NCI-H128 (cell line): ENCODE data around the gene AQP1.

ENCODE experiments used
- DNase-seq: peaks from one replicate; lab custom pipeline; 2025; ENCODE audit not compliant: unreplicated experiment; lab: John Stamatoyannopoulos, UW

The AQP1 gene

DNA sequence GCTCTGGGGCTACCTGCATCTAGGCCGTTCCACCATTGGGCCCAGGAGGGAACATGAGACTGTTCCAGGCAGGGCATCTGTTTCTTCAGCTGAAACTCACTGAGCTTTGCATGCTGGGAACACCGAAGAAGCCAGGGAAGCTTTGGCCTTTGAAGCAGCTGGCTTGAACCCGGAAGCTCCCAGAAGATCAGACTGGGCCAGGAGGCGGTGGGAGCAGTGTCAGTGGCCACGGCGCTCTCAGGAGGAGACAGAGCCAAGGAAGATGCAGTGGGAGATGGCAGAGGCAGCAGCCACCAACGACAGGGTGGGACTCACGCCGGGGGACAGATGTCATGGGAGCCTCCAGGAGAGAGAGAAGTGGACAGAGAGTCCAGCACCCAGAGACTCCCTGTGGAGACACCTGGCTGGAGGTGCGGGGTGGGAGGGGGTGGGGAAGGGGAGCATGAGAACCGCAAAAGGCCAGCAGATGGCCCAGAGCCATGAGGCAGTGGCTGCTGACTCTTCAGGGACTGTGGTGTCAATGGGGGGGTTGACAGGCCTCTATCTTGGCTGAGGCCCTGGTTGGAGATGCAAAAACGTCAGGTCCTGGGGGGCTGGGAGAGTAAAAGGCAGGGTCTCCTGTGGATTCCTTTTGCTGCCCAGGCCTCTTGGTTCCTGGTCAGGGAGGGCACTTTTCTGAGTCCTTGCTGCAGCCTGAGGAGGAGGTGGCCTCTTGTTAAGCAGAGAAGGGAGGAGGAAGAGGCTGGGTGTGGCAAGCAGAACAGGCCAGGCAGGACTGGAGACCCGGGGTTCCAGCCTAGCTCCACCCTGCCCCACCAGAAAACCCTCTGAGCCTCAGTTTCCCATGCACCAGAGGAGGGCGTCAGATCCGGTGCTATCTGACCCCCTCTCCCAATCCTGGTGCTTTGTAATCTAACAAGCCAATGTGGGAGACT, 6.3 kb upstream of the AQP1 start:
- DNase-seq, result no peak

DNA sequence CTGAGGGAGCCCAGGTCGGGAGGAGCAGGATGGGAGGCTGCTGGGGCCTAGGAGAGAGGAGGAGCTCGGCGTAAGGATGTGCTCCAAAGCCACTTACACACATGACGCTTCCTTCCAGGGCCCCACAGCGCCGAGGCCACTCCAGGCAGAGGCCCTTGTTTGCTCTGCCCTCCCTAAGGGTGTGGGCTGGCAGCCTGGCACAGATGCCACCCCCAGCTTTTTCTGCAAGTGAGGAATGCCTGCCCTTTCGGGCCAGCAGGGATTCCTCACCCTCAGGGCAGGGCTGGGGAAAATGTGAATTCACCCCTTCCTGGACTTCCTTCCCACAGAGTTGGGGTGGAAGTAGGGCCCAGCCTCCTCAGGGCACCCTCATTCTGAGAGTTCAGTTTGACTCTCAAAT, 5.6 kb upstream of the AQP1 start:
- no peak for DNase-seq

DNA sequence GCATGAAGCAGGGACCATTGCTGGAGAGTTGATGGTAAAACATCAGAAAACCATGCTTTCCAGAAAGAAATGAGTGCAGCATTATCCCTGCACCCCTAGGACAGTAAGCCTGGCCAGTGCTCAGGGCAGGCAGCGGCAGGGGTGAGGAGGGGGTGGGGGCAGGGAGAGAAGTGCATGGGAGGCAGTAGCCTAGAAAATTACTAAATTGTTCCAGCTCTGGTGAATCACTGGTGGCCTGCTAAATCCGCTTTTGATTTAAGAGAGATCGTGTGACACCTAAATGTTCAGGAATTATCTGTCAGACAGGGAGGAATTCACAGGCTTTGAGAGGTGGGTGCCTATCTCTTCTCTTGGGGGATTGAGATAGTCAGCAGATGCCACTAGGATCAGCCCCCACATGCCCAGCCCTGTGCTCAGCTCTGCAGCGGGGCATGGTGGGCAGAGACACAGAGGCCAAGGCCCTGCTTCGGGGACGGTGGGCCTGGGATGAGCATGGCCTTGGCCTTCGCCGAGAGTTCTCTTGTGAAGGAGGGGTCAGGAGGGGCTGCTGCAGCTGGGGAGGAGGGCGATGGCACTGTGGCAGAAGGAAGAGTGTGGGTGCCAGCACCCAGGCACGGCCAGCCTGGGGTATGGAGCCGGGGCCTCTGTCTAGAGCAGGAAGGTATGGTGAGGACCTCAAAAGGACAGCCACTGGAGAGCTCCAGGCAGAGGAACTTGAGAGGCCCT, 5.0 kb upstream of the AQP1 start:
- DNase-seq, result no peak

DNA sequence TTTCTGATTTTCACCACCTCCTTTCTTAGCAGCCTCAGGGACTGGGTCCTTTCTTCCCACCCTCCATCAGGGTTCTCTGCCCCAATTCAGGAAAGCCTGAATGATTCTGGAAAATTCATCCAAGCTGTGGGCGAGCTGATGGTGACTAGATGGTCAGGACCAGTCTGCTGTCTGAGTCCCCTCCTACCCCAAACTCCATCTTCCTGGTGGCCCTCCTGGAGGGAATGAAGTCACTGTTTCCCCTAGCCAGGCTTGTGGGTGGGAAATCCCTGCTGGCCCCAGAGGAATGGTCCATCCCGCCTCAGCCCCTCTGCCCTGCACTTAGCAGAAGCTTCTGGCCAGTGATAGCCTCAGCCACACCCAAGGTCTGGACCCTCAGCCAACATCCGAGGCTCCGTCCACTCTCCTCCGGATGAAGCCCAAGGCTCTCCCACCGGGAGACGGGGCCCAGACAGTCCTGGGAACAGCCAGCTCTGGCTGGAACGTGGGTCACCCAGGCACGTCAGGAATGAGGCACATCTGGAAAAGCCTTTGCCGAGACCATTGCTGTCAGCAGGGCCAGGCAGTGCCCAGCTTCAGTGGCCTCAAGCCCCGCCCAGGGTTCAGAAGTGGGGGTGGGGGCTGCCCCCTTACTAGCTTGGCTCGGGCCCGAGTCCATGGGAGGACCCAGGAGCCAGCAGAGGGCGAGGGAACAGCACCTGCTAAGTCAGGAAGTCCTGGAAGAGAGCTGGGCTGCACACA, 4.0 kb upstream of the AQP1 start:
- no peak for DNase-seq

DNA sequence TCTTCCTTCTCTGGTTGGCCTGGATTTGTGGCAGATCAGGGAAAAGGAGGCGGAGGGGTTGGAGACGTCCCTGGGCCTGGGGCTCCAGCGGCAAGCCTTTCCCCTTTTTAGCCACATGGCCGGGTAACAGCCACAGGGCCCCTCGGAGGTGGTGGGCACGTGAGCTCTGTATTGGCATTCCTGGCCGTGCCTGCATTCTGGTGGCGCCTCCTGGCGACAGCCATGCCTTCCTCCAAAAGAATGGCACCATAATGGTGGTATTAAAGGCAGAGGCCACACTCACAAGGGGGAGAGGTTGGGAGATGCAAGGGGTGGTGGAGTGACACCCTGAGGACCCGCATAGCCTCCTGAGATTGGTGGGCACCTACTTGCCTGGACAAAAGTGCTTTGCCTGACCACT, 3.0 kb upstream of the AQP1 start:
- no peak for DNase-seq

DNA sequence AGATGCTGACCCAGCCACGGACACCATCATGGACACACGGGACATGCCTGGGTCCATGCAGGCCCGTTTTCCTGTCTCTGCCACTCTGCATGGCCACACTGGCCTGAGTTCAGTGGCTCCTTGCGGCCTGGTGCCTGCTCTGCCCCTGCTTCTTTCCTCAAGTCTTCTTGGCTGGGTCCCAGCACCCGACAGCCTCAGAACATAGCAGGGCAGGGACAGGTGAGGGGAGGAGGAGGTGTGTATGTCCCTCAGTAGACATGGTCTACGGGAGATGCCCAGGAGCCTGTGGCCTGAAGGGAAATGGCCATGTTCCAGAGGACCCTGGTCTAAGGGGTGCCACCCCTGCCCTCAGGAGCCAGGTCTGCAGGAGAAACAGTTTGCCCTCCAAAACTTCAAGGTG, 2.2 kb upstream of the AQP1 start:
- DNase-seq, result no peak

DNA sequence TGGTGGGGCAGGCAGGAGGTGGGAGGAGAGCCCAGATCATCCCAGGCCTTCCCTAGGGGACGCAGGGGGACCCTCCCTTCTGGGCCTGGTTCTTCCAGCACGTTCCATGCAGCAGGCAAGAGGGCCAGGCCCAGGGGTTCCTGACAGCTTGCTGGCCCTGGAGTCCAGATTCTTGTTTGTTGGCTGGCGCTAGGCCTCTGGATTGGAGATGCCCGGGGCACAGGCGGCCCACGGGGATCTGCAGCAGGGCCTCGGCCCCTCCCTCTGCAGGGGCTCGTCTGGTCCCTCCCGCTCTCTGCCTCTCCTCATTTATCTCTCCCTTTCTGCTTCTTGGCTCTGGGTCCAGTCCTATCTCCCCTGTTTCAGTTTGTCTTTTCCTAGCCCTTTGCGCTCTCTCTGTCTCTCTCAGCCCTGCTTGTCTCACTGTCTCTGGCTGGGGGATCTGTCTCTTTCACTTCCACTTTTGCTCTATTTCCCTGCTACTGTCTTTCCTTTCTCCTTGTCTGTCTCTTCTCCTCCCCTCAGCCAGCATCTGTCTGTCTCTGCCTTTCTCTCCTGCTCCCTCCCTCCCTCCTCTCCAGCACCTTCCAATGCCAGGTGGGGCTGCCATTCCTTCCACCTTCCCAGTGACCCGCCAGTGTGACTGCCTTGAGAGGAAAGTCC, 1.1 kb upstream of the AQP1 start:
- DNase-seq, result no peak

DNA sequence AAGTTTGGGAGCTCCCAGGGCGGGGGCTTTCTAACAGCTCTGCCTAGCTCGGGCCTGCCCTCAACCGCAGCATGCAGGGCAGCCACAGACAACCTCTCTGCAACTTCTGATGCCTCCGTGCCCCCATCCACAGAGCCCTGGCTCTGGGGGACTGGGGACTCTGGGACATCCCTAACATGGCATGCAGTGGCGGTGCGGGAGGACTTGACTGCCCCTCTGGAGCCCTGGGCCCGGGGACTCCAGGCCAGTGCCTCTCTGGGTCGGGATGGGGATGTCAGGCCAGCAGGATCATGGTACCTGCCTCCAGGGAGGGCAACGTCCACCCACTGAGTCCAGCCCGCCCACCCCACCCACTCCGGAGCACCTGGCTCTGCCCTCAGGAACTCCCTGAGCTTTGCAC, 520 bp upstream of the AQP1 start:
- DNase-seq, result no peak

DNA sequence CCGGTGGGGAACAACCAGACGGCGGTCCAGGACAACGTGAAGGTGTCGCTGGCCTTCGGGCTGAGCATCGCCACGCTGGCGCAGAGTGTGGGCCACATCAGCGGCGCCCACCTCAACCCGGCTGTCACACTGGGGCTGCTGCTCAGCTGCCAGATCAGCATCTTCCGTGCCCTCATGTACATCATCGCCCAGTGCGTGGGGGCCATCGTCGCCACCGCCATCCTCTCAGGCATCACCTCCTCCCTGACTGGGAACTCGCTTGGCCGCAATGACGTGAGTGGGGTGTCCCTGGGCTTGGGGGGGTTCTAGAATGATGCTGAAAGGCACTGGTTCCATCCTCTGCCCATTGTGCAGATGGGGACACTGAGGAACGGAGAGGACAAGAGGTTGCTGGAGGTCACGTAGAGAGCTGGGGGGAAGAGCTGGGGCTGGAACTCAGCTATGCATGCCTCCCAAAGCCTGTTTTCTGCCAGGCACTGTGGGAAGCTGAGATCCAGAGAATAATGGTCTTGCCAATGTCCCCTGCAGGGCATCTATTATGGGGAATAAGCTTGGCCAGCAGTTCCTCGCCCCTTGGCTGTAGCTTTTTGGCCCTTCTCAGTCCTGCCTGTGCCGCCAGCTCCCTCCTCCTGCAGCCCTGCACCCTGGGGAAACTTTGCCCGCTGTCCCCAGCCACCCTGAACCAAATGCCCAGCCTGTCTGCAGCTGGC, 523 bp downstream of the AQP1 start:
- no peak for DNase-seq

DNA sequence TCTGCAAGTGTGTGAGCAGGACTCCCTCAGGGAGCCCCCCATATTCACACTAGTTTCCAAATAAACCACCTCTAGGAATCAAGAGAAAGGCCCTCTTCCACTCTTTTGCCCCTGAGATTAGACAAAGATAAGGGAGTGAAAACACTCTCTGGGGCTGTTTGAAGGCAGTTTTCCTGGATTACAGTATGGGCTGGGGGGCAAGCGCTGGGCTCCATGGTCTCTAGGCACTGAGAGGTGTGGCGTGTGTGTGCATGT, 1.0 kb downstream of the AQP1 start:
- DNase-seq, result no peak

DNA sequence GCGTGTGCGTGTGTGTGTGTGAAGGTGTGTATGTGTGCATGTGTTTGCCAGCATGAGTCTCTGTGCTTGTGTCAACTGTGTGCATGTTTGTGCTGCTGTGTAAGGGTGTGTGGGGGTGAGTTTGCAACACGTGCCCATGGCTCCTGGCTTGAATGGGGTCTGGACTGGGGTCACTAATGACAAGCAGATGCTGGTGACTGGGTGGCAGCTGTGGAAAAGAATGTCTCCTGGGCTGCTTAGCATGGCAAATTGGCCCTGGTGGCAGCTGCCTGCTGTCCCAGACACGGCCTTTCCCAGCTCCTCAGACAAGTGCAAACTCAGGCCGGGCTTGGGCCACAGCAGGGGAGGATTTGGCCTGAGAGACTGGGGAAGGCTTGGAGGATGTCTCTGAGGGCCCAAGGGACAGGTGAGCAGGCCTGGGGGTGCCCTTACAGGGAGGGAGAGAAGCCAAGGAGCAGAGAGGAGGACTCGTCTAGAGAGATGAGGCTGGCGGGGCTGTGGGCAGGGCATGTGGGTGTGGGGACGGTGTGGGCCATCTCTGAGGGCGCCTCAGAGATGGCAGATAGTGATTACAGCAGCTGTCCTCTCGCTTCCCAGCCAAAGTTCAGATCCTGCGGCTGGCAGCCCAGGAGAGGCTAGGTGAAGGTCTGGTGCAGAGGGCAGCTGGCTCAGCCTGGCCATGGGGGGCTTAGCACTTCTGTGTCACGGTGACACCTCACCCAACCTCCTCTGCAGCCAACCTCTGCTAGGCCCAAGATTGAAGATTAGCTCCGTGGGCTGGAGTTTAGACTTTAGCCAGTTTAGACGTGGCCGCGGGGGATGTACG, 1.5 kb downstream of the AQP1 start:
- no peak for DNase-seq

DNA sequence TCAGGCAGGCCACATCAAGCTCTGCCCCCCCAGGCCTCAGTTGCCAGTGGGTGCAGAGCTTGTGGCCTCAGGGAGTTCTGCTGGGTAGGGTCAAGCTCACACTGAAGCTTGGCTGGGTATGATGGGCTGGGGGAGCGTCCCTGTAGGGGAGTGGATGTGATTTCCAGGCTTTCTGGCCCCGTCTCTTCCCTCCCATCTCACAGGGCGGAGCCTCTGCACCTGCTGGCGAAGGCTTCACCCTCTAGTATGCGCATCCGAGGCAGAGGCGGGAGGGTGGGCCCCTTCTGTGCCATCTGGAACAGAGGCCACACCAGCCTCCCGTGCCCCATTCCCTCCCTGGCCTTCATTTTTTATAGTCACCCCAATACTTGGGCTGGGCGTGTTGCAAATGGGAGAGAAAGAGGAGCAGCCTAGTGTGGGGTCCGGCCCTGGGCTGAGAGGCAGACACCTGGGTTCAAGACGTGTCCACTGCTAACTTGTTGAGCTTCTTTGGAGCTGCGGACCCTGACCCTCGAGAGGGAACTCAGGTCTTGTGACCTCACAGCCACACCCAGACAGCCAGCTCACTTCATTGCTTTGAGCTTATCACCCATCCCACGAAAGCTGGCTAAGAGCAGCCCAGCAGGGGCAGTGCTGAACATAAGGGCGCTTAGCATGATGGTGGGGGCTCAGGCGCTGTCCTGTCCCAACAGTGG, 2.3 kb downstream of the AQP1 start:
- DNase-seq, result no peak

DNA sequence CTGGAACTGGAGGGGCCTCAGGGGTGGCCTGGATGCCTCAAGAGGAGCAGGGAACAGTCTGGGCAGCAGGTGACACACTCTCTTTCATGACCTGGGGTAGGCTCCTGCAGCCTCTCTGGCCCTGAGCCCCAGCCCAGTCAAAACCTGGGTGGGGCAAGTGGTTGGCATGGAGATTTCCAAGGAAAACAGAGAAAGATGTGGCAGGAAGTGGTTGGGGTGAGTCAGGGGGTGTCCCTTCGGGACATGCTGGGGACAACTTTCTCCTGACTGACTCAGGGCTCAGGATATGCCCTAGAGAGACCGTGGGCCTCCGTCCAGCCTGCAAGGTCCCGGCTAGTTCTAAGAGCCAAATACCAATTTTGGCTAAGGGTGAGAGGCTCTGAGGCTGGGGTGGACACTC, 2.9 kb downstream of the AQP1 start:
- no peak for DNase-seq

DNA sequence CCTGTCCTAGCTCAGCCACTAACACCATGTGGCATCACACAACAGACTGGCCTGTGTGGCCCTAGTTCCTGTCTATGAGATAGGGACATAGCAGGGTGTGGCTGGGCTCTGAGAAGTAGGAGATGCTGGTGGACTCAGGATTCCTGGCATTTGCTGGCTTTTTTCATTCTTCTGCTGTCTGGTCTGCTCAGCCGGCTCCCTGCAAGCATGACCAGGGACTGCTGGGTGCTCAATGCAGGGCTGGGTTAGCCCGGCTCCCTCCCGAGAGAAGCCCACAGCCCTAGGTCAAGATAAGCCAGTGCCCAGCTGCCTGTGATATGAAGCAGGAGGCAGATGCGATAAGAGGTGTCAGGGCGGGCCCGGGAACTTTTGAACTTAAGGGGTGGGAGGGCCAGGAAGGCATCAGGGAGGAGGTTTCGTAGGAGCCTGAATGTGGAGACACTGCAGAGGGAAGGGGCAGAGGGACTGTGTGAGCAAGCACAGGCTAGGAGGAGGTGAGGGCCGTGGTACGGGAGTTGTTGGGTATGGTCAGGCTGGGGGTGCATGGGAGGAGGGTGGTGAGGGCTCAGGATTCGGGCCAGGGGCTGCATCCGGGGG, 3.5 kb downstream of the AQP1 start:
- DNase-seq, result no peak

DNA sequence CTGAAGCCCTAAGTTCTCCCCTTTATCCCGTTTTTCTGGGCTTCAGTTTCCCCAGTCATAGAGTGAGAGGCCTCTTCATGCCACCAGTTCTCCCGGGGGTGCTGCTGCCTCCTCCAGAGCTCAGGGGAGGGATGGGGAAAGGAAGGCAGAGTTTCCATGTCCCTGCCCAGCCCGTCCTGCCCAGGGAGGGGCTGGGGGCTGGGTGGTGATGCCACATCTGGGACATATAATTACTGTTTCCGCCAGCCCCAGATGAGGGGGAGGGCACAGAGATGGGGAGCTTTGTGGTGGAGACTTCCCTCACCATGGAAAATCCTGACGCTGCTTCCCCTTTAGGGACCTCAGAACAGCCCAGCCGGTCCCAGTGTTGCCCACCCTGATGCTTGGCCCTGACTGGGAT, 4.1 kb downstream of the AQP1 start:
- DNase-seq, result no peak

DNA sequence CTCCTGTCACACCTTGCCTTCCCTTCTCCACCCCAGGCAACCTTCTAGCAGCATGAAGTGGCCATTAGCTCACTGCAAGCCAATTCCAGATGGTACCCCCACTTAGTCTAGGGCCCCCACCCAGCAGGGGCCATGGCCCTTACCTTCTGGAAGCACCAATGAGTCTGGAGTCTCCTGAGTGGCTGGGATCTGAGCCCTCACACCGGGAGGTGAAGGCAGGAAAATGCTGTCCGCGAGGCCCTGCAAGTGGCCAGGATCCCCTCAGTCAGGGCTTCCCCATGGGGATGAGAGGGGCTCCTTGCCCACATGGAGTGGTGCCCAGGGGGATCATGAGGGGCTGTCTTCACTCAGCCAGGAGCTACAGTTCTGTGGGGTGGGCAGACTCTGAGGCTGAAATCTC, 4.6 kb downstream of the AQP1 start:
- DNase-seq, result no peak

DNA sequence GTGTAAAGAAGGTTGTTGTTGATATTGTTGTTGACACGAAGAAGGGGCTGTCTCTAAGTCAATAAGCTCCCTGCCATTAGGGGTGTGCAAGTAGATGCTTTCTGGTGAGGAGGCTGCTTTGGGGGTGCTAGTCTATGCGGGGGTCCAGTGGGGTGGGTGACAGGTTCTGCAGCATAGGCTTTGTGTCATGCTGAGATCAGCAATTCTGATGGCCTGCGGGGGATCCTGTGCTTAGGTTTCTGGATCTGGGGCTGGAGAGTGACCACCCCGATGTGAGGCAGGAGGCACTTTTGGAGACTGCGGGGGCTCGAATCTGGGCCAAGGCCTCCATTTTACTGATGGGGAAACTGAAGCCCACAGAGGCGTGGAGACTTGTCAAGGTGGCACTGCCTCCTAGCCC, 5.1 kb downstream of the AQP1 start:
- DNase-seq, result no peak

DNA sequence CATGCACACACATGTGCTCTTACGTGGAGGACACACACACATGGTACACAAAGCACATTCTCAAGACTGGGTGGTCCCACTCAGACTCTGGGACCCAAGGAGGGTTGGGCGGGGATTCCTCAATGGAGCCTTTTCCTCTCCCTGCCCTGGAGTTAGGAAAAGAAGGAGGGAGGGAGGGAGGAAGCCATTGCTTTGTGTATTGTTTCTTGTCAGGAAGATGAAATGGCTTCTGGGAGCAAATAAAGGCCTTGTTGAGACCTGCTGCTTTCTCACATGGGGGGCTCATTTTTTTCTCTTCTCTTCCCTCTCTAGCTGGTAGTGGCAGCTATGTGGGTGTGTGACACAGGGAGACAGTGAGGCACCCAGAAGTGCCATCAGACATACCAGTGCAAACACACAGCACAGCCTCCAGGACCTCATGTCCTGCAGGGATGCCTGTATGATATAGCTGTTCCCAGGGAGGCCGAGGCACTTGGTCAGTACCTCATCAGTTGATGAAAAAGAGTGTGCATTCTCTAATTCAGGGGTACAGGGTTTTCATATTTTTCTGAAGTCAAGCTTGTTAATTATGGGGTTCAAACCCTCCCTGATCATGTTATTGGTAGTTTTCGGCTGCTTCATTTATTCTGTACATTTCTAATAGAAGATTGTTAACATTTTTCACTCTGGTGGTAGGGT, 5.7 kb downstream of the AQP1 start:
- DNase-seq, result no peak

DNA sequence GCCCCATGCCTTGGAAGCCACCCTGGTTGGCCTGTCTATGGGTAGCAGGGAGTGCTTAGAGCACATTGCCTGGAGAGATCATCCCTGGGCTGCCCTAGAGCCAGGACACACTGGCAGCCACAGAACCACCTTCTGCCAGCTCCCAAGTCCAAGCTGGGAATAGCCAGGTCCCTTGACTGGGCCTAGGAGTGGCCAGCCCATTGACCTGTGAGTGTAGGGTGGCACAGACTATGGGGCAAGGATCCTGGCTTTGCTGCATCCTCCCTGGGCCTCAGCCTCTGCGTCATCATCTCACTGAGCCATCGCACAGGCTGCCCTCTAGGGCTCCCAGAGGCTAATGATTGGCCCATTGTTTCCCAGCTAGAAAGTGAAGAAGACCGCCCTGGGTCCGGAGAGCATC, 7.0 kb downstream of the AQP1 start:
- no peak for DNase-seq
